Right forelimb (tissue), 1 donor: ENCODE measurements around the gene PGS1.

Source experiments
- DNase-seq: peaks from one replicate; pipeline ENCODE4 v3.0.0-alpha.2; 2018

The PGS1 gene

GRCh38 chr17:78411241-78411857 lies 32.9 kb downstream of the PGS1 start:
- DNase-seq = no peak

GRCh38 chr17:78412403-78412802 lies 34.0 kb downstream of the PGS1 start:
- no peak for DNase-seq

GRCh38 chr17:78414178-78415162 lies 36.0 kb downstream of the PGS1 start:
- DNase-seq = no peak

- peak; percentile 64 for DNase-seq
These were observed 37.6 kb downstream of the PGS1 start for GRCh38 chr17:78415821-78416711.

- DNase-seq = no peak
These were observed 38.5 kb downstream of the PGS1 start for GRCh38 chr17:78416791-78417530.

GRCh38 chr17:78417531-78417909 lies 39.1 kb downstream of the PGS1 start:
- DNase-seq = no peak

- DNase-seq = no peak
These were observed 40.0 kb downstream of the PGS1 start for GRCh38 chr17:78418326-78419026.

- DNase-seq = no peak
These were observed 41.7 kb downstream of the PGS1 start for GRCh38 chr17:78419970-78420815.

- DNase-seq = no peak
These were observed 42.7 kb downstream of the PGS1 start for GRCh38 chr17:78421084-78421533.

- peak; percentile 85 for DNase-seq
These were observed 43.3 kb downstream of the PGS1 start for GRCh38 chr17:78421534-78422266.

GRCh38 chr17:78422267-78422605 lies 43.8 kb downstream of the PGS1 start:
- no peak for DNase-seq

- no peak for DNase-seq
These were observed 44.6 kb downstream of the PGS1 start for GRCh38 chr17:78422872-78423588.

GRCh38 chr17:78423961-78424675 lies 45.7 kb downstream of the PGS1 start:
- DNase-seq = no peak

- DNase-seq = no peak
These were observed 47.0 kb downstream of the PGS1 start for GRCh38 chr17:78425429-78425828.

- no peak for DNase-seq
These were observed 47.9 kb downstream of the PGS1 start for GRCh38 chr17:78426293-78426879.

- DNase-seq = no peak
These were observed 48.7 kb downstream of the PGS1 start for GRCh38 chr17:78427140-78427539.

- no peak for DNase-seq
These were observed 49.7 kb downstream of the PGS1 start for GRCh38 chr17:78428025-78428575.
